ENCODE results near the gene AP3S1.

- TF ChIP-seq CTCF (IDR thresholded peaks at IDR 0.05) (no peak), POLR2A (IDR thresholded peaks at IDR 0.05) (no peak), POLR2AphosphoS5 (IDR thresholded peaks at IDR 0.05) (no peak), EP300 (IDR thresholded peaks at IDR 0.05) (no peak)
Observed at GRCh38 chr5:115844321-115844817, 2.6 kb downstream of the AP3S1 start.

Measured in upper lobe of left lung (tissue), 4 donors.